CD4-positive, alpha-beta T cell treated with Interleukin-15 for 1 hour (primary cell): ENCODE measurements around the gene FADS1.

ENCODE experiments used
- DNase-seq: peaks from one replicate; pipeline ENCODE4 v3.0.0-alpha.2; 2020

FADS1 gene

GRCh38 chr11:61820174-61820573 lies 3.4 kb upstream of the FADS1 start:
- DNase-seq = no peak

- no peak for DNase-seq
Observed at GRCh38 chr11:61817471-61818202, 834 bp upstream of the FADS1 start.

DNA sequence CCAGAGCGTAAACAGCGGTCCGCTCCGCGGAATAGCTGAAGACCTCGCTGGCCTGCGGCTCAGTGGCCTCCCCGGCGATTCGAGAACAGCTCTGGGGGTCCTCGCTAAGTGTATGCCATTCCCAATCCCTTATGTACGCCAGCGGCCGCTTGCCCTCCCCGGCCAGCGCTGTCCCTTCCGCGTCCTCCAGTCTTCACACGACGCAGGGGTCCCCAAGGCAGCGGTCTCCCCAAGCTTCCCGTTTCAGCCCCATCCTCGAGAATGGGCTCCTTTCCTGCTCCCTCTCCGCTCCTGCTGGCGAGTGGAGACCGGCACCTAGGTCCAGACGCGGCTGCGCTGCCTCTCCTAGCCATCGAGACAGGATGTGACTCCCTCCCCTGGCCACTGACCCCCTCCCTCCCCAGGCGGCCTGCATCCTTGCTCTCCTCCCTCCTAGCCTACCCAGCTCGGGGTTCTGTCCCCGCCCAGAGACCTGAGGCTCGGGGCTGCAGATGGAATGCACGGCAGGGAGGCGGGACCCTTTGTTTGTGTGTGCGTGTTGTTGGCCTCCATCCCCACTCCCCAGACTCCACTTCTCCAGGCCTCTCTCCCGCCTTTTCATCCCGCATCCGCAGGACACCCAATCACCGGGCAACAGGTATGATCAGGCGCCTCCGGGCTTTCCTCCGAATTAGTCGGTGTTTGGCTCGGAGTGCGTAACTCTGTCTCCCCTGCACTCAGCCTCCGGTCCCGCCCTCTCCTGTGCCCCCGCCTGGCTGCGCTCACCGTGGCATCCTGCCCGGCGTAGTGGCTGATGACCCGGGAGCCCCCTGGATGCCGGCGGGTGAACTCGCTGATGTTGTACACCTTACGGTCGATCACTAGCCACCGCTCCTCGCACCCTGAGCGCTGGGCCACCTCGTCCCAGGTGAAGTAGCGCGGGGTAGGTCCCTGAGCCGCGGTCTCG lies 740 bp downstream of the FADS1 start:
- peak; percentile 48 for DNase-seq

DNA sequence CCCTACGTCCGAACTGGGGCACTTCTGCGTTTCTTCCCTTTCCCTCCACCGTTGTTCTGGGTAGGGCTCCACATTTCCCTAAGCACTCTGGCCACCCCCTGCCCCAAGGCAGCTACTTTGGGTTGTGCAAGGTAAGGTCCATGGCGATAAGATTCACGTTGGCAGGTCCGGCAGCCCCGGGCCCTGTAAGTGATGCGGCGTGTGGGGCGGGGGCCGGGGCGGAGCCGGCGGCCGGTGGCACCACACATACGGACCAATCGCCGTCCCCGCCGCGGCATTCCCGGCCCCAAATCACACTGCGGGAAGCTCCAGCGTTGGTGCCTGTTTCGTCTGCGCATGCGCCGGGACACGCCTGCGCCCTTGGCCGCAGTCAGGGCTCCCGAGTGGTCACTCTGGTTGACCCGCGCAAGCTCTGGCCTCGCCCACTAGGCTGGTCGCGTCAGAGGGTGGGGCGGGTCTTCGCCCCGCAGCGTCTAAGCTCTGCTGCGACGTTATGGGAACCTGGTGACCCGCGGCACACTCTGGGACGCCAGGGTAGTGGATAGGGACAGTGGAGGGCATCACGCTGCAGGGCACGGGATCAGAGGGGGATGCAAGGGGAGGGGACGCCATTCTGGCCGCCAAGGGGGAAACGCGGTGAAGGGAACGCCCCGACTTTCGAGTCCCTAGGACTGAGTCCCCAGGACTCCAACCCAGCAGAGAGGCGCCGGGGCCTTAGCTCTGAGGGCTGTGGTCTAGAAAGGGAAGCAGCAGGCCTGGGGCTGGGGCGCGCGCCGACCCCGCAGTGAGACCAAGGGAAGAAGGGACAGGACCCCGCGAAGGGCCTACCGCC lies 1.6 kb downstream of the FADS1 start:
- DNase-seq = peak; percentile 84

DNA sequence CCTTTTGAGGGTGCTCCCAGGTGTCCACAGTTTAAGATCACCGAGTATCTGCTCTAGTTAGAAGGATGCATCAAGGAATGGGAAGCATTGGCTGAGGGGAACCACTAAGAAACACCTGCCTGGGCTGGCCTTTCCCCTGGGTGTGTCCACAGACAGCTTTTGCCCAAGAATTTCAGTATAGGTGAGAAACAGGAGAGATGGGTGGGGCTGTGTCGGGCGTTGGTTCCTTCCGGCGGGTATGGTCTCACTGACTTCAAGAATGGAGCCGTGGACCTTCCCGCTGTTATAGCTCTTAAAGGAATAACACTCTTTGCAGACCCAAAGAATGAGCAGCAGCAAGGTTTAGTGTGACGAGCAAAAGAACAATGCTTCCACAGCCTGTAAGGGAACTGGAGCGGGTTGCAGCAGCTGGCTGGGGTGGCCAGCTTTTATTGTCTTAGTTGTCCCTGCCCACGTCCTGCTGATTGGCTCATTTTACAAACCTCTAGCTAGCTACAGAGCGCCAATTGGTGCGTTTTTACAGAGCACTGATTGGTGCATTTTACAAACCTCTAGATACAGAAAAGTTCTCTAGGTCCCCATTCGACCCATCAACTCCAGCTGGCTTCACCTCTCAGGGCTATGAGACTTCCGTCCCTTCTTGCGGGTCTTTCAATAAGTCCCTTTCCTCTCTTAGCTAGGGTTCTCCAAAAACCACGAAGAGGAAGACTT lies 2.4 kb downstream of the FADS1 start:
- no peak for DNase-seq

DNA sequence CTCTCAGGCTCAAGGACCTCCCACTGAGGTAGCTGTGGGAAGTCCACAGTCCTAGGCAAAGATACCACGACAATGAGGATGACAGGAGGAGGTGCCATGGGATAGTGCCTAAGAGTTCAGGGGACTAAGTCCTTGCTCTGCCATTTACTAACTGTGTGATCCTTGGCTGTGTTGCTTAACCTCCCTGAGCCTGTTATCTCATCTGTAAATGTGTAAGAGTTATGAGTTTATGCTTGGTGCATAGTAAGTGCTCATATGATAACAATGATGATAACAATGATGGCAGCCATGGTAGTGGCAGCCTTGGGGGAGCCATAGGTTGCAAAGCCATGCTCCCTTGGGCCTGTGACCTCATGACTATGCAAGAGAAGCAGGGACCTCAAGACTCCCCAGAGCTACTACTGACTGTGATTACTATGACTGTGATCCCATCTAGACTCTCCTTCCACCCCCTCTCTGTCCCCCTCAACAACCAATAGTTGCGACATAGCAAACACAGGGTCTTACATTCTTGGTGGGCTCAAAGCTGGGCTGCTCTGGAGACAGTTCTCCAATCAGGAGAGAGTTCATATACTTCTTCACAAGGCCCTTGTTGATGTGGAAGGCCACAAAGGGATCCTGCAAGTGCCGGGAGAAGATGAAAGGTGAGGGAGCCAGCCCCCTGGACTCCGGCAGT lies 3.9 kb downstream of the FADS1 start:
- no peak for DNase-seq

DNA sequence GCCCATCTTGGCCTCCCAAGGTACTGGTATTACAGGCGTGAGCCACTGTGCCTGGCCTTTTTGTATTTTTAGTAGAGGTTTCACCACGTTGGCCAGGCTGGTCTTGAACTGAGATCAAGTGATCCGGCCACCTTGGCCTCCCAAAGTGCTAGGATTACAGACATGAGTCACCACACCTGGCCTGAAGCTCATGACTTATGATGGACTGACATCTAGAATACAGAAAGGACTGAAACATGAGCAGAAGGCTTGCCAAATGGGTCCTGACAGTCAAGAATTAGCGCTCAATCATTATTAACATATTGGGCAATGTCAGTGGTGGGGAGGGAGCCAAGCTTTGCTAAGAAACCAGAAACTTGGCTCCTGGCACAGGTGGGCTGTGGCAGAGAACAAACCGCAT lies 5.0 kb downstream of the FADS1 start:
- no peak for DNase-seq

GRCh38 chr11:61810671-61811175 lies 6.1 kb downstream of the FADS1 start:
- no peak for DNase-seq

DNA sequence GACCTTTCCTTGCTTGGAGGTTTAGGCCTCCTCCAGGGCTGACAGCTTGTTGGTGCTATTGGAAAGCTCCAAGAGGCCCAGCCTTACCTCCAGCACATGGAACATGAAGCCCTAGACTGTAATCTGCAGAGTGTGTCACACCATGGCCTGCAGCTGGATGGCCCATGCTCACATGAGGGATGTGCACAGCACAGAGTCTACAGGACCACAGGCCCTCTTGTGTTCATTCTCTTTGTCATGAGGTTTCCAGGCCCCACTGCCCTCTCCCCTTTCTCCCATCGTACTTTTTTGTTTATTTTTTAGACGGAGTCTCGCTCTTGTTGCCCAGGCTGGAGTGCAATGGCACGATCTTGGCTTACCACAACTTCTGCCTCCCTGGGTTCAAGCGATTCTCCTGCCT lies 10.0 kb downstream of the FADS1 start:
- DNase-seq = no peak

GRCh38 chr11:61805146-61805545 lies 11.7 kb downstream of the FADS1 start:
- no peak for DNase-seq

GRCh38 chr11:61803889-61804647 lies 12.7 kb downstream of the FADS1 start:
- no peak for DNase-seq

GRCh38 chr11:61802605-61803004 lies 14.2 kb downstream of the FADS1 start:
- DNase-seq = no peak

- DNase-seq = no peak
Observed at GRCh38 chr11:61800331-61801281, 16.2 kb downstream of the FADS1 start.

- DNase-seq = no peak
Observed at GRCh38 chr11:61799665-61800284, 17.0 kb downstream of the FADS1 start.

- DNase-seq = peak; percentile 73
Observed at GRCh38 chr11:61797263-61797944, 19.4 kb downstream of the FADS1 start.

GRCh38 chr11:61795876-61796526 lies 20.8 kb downstream of the FADS1 start:
- DNase-seq = no peak

- DNase-seq = no peak
Observed at GRCh38 chr11:61795459-61795858, 21.3 kb downstream of the FADS1 start.

- DNase-seq = no peak
Observed at GRCh38 chr11:61794579-61794978, 22.2 kb downstream of the FADS1 start.
